OCI-LY3 (cell line): ENCODE measurements around the gene BZW2.

ENCODE experiments used
- H2AFZ ChIP-seq: fragments of 200-600, 300-600 bp; shearing (Covaris generic); 2 replicates; pipeline ENCODE4 v1.6.0; 2014; ENCODE audit warnings: antibody characterized with exemption, low read depth, low read length
- H3K27ac ChIP-seq: fragments of 200-600, 300-600 bp; sonication (generic); 2 replicates; pipeline ENCODE4 v1.5.1; 2014; ENCODE audit warnings: mild to moderate bottlenecking, low read length, moderate library complexity, mixed read lengths
- H3K27me3 ChIP-seq: fragments of 200-600, 300-600 bp; sonication (generic); 2 replicates; pipeline ENCODE4 v1.6.1; 2014; ENCODE audit warnings: low read depth, low read length, mixed read lengths
- H3K36me3 ChIP-seq: fragments of 200-600, 300-600 bp; sonication (generic); replicated peaks from 2 replicates; pipeline ENCODE3; 2014; ENCODE audit warnings: low read depth, low read length, mixed read lengths
- H3K4me1 ChIP-seq: fragments of 300-600, 200-600 bp; sonication (generic); 2 replicates; pipeline ENCODE4 v1.6.1; 2014; ENCODE audit warnings: low read length, mixed read lengths
- H3K4me2 ChIP-seq: fragments of 200-600, 300-600 bp; sonication (generic); 2 replicates; pipeline ENCODE4 v1.6.1; 2014; ENCODE audit warnings: low read length, mixed read lengths
- H3K4me3 ChIP-seq: fragments of 300-600, 200-600 bp; sonication (generic); 2 replicates; pipeline ENCODE4 v1.5.1; 2014; ENCODE audit warnings: antibody characterized with exemption, mild to moderate bottlenecking, low read length, moderate library complexity
- H3K79me2 ChIP-seq: fragments of 300-600, 200-600 bp; shearing (Covaris generic); 2 replicates; pipeline ENCODE4 v1.6.1; 2014; ENCODE audit warnings: mild to moderate bottlenecking, low read length, mixed read lengths
- H3K9ac ChIP-seq: fragments of 300-600, 200-600 bp; shearing (Covaris generic); 2 replicates; pipeline ENCODE4 v1.6.0; 2014; ENCODE audit warnings: mild to moderate bottlenecking, low read length, moderate library complexity
- H3K9me3 ChIP-seq: fragments of 200-600, 300-600 bp; shearing (Covaris generic); 2 replicates; pipeline ENCODE4 v1.6.1; 2014; ENCODE audit warnings: low read length, mixed read lengths; ENCODE audit not compliant: insufficient read depth
- H4K20me1 ChIP-seq: fragments of 200-600, 300-600 bp; sonication (generic); 2 replicates; pipeline ENCODE4 v1.6.1; 2016; ENCODE audit warnings: low read length, mixed read lengths; ENCODE audit not compliant: insufficient read depth
- EZH2phosphoT487 ChIP-seq: fragments of 200-600 bp; shearing (Covaris generic); IDR thresholded peaks from 2 replicates; pipeline ENCODE4 v1.6.1; 2018; ENCODE audit warnings: antibody characterized with exemption, mixed run types, low read depth
- TF ChIP-seq, protein P1 (sequence below): fragments of 200-600, 300-600 bp; sonication (generic); IDR thresholded peaks from 2 replicates; pipeline ENCODE4 v1.5.1; 2014; ENCODE audit warnings: antibody characterized with exemption, low read length, low read depth

The BZW2 gene

GRCh38 chr7:16730937-16731336 lies 85.0 kb downstream of the BZW2 start:
- TF ChIP-seq, protein P1, sequence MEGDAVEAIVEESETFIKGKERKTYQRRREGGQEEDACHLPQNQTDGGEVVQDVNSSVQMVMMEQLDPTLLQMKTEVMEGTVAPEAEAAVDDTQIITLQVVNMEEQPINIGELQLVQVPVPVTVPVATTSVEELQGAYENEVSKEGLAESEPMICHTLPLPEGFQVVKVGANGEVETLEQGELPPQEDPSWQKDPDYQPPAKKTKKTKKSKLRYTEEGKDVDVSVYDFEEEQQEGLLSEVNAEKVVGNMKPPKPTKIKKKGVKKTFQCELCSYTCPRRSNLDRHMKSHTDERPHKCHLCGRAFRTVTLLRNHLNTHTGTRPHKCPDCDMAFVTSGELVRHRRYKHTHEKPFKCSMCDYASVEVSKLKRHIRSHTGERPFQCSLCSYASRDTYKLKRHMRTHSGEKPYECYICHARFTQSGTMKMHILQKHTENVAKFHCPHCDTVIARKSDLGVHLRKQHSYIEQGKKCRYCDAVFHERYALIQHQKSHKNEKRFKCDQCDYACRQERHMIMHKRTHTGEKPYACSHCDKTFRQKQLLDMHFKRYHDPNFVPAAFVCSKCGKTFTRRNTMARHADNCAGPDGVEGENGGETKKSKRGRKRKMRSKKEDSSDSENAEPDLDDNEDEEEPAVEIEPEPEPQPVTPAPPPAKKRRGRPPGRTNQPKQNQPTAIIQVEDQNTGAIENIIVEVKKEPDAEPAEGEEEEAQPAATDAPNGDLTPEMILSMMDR, result no peak
- no peak for TF ChIP-seq EZH2phosphoT487

DNA sequence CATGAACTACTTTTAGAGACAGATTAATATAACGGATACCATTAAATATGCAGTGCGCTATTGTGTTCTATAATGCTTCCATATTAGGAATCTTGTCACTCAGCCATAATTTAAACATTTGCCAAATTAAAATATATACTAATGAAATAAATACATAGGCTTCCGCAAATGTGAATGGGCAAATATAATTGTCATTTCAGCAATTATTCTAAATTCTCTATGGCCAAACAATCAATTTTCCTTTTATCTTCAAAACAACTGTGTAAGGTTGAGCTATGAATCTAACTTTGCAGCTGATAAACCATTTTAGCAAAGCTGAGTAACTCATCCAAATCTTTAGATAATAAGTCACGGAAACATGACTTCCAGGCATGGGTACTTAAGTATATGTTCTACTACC lies 86.8 kb downstream of the BZW2 start:
- Histone ChIP-seq H3K9me3 (no peaks in the 10 kb centered on the region), H3K27ac (no peak overlapping the region), H2AFZ (no peak overlapping the region), H3K79me2 (no peaks in the 10 kb centered on the region), H3K36me3 (no peaks in the 10 kb centered on the region), H3K27me3 (no peaks in the 10 kb centered on the region), H4K20me1 (no peaks in the 10 kb centered on the region), H3K4me1 (no peaks in the 10 kb centered on the region), H3K4me3 (no peak overlapping the region), H3K9ac (no peak overlapping the region), H3K4me2 (no peak overlapping the region)
- TF ChIP-seq, protein P1, result no peak
- no peak for TF ChIP-seq EZH2phosphoT487

More at GRCh38 chr7:16730937-16731336, 85.0 kb downstream of the BZW2 start:
- Histone ChIP-seq H3K4me1 (no peaks in the 10 kb centered on the region), H3K4me3 (no peak overlapping the region), H3K27ac (no peak overlapping the region), H3K9me3 (no peaks in the 10 kb centered on the region), H4K20me1 (no peaks in the 10 kb centered on the region), H3K27me3 (no peaks in the 10 kb centered on the region), H3K9ac (no peak overlapping the region), H3K36me3 (no peaks in the 10 kb centered on the region), H3K79me2 (no peaks in the 10 kb centered on the region), H2AFZ (no peak overlapping the region), H3K4me2 (no peak overlapping the region)

DNA sequence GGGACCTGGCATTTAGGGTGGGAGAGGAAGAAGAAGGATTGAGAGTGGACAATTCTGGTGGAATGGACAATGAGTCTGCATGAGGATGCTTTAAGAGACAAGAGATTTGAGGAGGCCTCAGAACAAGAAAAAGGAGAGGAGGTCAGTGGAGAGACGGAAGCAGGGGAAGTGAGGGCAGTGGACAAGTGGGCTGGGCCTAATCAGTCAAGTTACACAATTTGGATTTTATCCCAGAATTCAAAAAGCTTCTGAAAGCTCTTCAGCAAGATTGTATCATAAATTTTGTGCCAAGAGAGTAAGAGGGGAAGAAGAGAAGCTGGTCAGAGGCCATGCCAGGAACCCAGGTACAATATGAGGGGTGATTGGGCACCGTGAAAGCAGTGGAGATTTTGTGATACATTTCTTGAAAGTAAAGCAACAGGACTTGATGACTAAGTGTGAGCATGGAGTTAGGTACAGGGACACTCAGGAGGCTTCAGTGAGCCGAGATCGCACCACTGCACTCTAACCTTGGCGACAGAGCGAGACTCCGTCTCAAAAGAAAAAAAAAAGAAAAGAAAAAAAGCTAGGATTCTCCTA lies 88.3 kb downstream of the BZW2 start:
- TF ChIP-seq, protein P1, result no peak
- TF ChIP-seq EZH2phosphoT487, result no peak
- Histone ChIP-seq H3K27ac (no peak overlapping the region), H2AFZ (no peak overlapping the region), H3K4me3 (no peak overlapping the region), H3K36me3 (no peaks in the 10 kb centered on the region), H3K79me2 (no peaks in the 10 kb centered on the region), H3K27me3 (no peaks in the 10 kb centered on the region), H3K9me3 (no peaks in the 10 kb centered on the region), H3K4me1 (no peaks in the 10 kb centered on the region), H4K20me1 (no peaks in the 10 kb centered on the region), H3K9ac (no peak overlapping the region), H3K4me2 (no peak overlapping the region)

GRCh38 chr7:16735020-16735419 lies 89.0 kb downstream of the BZW2 start:
- no peaks in the 10 kb centered on the region for H3K4me1 ChIP-seq
- H3K36me3 ChIP-seq, result no peaks in the 10 kb centered on the region
- no peak overlapping the region for H3K4me3 ChIP-seq
- H2AFZ ChIP-seq, result no peak overlapping the region
- no peak overlapping the region for H3K4me2 ChIP-seq
- H3K9ac ChIP-seq, result no peak overlapping the region
- H3K9me3 ChIP-seq, result no peaks in the 10 kb centered on the region
- H3K27me3 ChIP-seq, result no peaks in the 10 kb centered on the region
- H3K27ac ChIP-seq, result no peak overlapping the region
- no peaks in the 10 kb centered on the region for H3K79me2 ChIP-seq
- no peak for TF ChIP-seq EZH2phosphoT487
- TF ChIP-seq, protein P1, result no peak
- H4K20me1 ChIP-seq, result no peaks in the 10 kb centered on the region
